ENCODE measurements around the gene CFDP1.

DNA sequence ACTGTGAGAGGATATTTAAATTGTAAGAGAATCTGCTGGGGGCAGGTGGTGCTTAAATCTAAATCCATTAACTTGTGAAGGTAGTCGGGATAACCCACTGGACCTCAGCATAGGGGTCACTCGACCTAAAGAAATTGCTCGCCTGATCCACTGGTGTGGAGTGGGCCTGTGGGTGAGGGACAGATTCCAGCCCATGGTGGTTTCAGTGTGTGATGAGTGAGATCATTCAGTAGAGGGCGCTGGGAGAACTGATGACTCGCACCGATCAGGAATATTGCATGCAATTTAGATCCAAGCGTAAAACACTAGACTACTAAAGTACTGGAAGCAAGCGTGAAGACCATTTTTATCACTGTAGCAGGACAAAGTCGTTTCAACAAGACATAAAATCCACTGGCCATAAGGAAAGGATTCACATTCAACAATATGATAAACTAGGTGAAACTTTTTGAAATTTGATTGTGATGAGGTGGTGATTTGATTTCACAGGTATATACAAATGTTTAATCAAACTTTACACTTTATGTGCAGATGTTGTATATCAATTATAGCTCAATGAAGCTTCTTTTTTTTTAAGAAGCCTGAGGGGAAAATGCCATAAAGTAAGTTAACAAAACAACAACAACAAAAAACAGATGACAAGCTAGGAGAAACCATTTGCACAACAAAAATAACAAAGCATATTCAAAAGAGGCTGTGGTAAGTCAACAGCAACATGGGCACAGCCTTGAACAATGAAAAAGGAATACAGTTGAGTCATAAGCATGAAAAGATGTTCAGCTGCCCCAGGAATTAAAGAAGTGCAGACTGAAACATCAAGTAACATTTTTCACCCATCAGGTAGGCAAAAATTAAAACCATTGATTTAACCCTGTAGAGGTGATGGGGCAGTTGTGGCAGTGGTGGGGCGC is 38.7 kb upstream of the CFDP1 start:
- TF ChIP-seq, protein P1, sequence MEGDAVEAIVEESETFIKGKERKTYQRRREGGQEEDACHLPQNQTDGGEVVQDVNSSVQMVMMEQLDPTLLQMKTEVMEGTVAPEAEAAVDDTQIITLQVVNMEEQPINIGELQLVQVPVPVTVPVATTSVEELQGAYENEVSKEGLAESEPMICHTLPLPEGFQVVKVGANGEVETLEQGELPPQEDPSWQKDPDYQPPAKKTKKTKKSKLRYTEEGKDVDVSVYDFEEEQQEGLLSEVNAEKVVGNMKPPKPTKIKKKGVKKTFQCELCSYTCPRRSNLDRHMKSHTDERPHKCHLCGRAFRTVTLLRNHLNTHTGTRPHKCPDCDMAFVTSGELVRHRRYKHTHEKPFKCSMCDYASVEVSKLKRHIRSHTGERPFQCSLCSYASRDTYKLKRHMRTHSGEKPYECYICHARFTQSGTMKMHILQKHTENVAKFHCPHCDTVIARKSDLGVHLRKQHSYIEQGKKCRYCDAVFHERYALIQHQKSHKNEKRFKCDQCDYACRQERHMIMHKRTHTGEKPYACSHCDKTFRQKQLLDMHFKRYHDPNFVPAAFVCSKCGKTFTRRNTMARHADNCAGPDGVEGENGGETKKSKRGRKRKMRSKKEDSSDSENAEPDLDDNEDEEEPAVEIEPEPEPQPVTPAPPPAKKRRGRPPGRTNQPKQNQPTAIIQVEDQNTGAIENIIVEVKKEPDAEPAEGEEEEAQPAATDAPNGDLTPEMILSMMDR (IDR thresholded peaks at IDR 0.05): peak; percentile 78
- no peak for TF ChIP-seq EZH2 (IDR thresholded peaks at IDR 0.05; ENCODE audit: borderline replicate concordance, insufficient read depth, low read depth, low read length, poor library complexity, severe bottlenecking)

All from B cell (primary cell).